ENCODE data around the gene ARMC7. TPM values are rescaled to one million over a fixed set of nuclear protein-coding genes. Genes with fewer than 3 reads are reported as not detected.
A peak's percentile ranks its signal among the peaks of the same experiment; 100 is the strongest.

Gene ARMC7
- total and polyA plus RNA-seq, 2 of the 13 experiments (the other 11 are each of a cell fraction or from before 2014, with no cell fraction given), result 3.9 to 4.2 TPM

DNA sequence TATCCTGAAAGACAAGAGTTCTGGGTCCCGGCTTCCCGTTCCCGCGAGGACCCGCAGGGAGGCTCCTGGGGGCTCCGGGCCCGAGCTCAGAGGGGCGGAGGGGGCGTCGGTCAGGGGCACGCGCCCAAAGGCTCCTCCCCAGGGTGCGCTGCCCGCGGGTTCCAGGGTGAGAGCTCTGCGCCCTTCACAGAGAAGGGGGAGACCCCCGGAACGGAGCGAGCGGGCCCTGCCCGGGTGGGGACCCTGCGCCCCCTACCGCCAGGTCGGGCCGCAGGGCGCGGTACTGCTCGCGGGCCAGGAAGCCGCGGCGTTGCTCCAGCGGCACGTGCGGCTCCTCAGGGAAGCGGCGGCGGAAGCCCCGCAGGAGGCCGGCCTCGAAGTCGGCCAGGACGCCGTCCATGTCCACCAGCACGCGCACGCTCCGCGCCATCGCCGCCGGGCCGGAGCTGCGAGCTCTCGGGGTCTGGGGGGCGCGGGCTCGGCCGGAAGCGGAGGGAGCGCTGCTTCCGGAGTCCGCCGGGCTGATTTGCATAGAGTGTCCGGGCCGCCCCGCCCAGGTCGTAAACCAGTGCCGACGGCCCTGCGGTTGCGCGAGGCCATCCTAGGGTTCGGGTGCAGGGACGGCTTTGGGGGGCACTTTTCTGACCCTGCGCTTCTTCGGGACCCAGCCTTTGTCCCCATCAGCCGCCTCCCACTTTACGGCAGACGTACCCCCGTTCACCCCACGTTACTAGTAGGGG is 21.7 kb downstream of the ARMC7 start, which contains the start of gene NT5C (continued):
- peak; percentile 30 for TF ChIP-seq PTBP1 (IDR thresholded peaks at IDR 0.05; ENCODE audit: low read depth, low read length, poor library complexity, severe bottlenecking)
- TF ChIP-seq MIER2 (CRISPR knock-in tag; IDR thresholded peaks at IDR 0.05), result no peak
- TF ChIP-seq BATF2 (CRISPR knock-in tag; IDR thresholded peaks at IDR 0.05), result 0 out of 2 replicates have a peak, but pooled peaks have one; percentile 62
- no peak for TF ChIP-seq TCF12 (IDR thresholded peaks at IDR 0.05)
- peak; percentile 87 for TF ChIP-seq TCF12 (CRISPR knock-in tag; IDR thresholded peaks at IDR 0.05)
- no peak for TF ChIP-seq ZNF460 (CRISPR knock-in tag; IDR thresholded peaks at IDR 0.05; ENCODE audit: borderline replicate concordance)
- no peak for TF ChIP-seq CHD4 (IDR thresholded peaks at IDR 0.05; ENCODE audit: borderline replicate concordance, low read length)
- peak; percentile 46; the same call in 1 of the 2 replicates for TF ChIP-seq ZNF160 (CRISPR knock-in tag; IDR thresholded peaks at IDR 0.05)
- peak; percentile 95 for TF ChIP-seq ZSCAN21 (CRISPR knock-in tag; IDR thresholded peaks at IDR 0.05; ENCODE audit: borderline replicate concordance)
- peak; percentile 23; the same call in 1 of the 2 replicates for TF ChIP-seq HIVEP1 (CRISPR knock-in tag; IDR thresholded peaks at IDR 0.05)
- peak; percentile 84 for TF ChIP-seq HINFP (CRISPR knock-in tag; IDR thresholded peaks at IDR 0.05; ENCODE audit: low read depth)
- peak; percentile 90 for TF ChIP-seq SPEN (CRISPR knock-in tag; IDR thresholded peaks at IDR 0.05; ENCODE audit: low read depth)
- TF ChIP-seq ZNF333 (CRISPR knock-in tag; IDR thresholded peaks at IDR 0.05; ENCODE audit: borderline replicate concordance), result peak; percentile 83
- no peak for TF ChIP-seq NAIF1 (CRISPR knock-in tag; IDR thresholded peaks at IDR 0.05; ENCODE audit: borderline replicate concordance)
- no peak for TF ChIP-seq RFX3 (CRISPR knock-in tag; IDR thresholded peaks at IDR 0.05)
- TF ChIP-seq, protein P1, sequence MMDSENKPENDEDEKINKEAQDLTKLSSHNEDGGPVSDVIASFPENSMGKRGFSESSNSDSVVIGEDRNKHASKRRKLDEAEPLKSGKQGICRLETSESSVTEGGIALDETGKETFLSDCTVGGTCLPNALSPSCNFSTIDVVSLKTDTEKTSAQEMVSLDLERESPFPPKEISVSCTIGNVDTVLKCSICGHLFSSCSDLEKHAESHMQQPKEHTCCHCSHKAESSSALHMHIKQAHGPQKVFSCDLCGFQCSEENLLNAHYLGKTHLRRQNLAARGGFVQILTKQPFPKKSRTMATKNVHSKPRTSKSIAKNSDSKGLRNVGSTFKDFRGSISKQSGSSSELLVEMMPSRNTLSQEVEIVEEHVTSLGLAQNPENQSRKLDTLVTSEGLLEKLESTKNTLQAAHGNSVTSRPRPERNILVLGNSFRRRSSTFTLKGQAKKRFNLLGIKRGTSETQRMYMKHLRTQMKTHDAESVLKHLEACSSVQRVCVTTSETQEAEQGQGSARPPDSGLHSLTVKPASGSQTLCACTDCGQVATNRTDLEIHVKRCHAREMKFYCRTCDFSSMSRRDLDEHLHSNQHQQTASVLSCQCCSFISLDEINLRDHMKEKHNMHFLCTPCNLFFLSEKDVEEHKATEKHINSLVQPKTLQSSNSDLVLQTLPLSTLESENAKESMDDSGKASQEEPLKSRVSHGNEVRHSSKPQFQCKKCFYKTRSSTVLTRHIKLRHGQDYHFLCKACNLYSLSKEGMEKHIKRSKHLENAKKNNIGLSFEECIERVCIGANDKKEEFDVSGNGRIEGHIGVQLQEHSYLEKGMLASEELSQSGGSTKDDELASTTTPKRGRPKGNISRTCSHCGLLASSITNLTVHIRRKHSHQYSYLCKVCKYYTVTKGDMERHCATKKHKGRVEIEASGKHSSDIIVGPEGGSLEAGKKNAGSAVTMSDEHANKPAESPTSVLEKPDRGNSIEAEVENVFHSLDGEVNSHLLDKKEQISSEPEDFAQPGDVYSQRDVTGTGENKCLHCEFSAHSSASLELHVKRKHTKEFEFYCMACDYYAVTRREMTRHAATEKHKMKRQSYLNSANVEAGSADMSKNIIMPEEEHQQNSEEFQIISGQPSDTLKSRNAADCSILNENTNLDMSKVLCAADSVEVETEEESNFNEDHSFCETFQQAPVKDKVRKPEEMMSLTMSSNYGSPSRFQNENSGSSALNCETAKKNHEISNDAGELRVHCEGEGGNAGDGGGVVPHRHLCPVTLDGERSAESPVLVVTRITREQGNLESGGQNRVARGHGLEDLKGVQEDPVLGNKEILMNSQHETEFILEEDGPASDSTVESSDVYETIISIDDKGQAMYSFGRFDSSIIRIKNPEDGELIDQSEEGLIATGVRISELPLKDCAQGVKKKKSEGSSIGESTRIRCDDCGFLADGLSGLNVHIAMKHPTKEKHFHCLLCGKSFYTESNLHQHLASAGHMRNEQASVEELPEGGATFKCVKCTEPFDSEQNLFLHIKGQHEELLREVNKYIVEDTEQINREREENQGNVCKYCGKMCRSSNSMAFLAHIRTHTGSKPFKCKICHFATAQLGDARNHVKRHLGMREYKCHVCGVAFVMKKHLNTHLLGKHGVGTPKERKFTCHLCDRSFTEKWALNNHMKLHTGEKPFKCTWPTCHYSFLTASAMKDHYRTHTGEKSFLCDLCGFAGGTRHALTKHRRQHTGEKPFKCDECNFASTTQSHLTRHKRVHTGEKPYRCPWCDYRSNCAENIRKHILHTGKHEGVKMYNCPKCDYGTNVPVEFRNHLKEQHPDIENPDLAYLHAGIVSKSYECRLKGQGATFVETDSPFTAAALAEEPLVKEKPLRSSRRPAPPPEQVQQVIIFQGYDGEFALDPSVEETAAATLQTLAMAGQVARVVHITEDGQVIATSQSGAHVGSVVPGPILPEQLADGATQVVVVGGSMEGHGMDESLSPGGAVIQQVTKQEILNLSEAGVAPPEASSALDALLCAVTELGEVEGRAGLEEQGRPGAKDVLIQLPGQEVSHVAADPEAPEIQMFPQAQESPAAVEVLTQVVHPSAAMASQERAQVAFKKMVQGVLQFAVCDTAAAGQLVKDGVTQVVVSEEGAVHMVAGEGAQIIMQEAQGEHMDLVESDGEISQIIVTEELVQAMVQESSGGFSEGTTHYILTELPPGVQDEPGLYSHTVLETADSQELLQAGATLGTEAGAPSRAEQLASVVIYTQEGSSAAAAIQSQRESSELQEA (CRISPR knock-in tag; IDR thresholded peaks at IDR 0.05; ENCODE audit: not compliant biosample characterization), result no peak
- TF ChIP-seq PAF1 (CRISPR knock-in tag; IDR thresholded peaks at IDR 0.05), result peak; percentile 80; the same call in 1 of the 2 replicates
- TF ChIP-seq MED8 (CRISPR knock-in tag; IDR thresholded peaks at IDR 0.05; ENCODE audit: insufficient replicate concordance), result no peak
- TF ChIP-seq RORA (CRISPR knock-in tag; IDR thresholded peaks at IDR 0.05), result no peak
- TF ChIP-seq MAFF (IDR thresholded peaks at IDR 0.05; ENCODE audit: low read depth, low read length), result no peak
